HEK293 (cell line): ENCODE results near the gene LSP1.
"Not testable (repeated sequence)": the region's sequence is repeated elsewhere in the genome, so short reads cannot be mapped to it uniquely, and the experiment has no call there.

Source experiments
- ZNF221 ChIP-seq: fragments of 450-650 bp; formaldehyde crosslinking; IDR thresholded peaks from 2 replicates; pipeline ENCODE4 v1.5.1; 2017; ENCODE audit warnings: missing biosample characterization, missing genetic modification characterization, borderline replicate concordance
- ZNF350 ChIP-seq: fragments of 450-650 bp; formaldehyde crosslinking; IDR thresholded peaks from 2 replicates; pipeline ENCODE4 v1.5.0; 2017; ENCODE audit warnings: missing biosample characterization, mild to moderate bottlenecking, missing genetic modification characterization
- TF ChIP-seq, protein P1 (sequence below): fragments of 450-650 bp; formaldehyde crosslinking; IDR thresholded peaks from 2 replicates; pipeline ENCODE4 v1.5.1; 2016; ENCODE audit warnings: missing biosample characterization, missing genetic modification characterization

- not testable (repeated sequence) for TF ChIP-seq ZNF350 (tag by site-specific recombination); ZNF221
- TF ChIP-seq, protein P1, sequence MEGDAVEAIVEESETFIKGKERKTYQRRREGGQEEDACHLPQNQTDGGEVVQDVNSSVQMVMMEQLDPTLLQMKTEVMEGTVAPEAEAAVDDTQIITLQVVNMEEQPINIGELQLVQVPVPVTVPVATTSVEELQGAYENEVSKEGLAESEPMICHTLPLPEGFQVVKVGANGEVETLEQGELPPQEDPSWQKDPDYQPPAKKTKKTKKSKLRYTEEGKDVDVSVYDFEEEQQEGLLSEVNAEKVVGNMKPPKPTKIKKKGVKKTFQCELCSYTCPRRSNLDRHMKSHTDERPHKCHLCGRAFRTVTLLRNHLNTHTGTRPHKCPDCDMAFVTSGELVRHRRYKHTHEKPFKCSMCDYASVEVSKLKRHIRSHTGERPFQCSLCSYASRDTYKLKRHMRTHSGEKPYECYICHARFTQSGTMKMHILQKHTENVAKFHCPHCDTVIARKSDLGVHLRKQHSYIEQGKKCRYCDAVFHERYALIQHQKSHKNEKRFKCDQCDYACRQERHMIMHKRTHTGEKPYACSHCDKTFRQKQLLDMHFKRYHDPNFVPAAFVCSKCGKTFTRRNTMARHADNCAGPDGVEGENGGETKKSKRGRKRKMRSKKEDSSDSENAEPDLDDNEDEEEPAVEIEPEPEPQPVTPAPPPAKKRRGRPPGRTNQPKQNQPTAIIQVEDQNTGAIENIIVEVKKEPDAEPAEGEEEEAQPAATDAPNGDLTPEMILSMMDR (tag by site-specific recombination): not testable (repeated sequence)
Observed at GRCh38 chr11:1803835-1804519, 48.9 kb upstream of the LSP1 start.
